Right atrium auricular region (tissue), 2 donors: ENCODE measurements around the gene PIP4K2A. TPM values are rescaled to one million over a fixed set of nuclear protein-coding genes. Genes with fewer than 3 reads are reported as not detected.

Experiments
- DNase-seq: peaks from one replicate; pipeline ENCODE4 v3.0.0-alpha.2; 2019; ENCODE audit warnings: low spot score
- H3K27ac ChIP-seq, 2 donors: fragments of 200-600 bp; sonication (generic); 1 replicate in 1 of 2; 2 replicates in 1 of 2; pipeline ENCODE4 v1.5.1; 2016 to 2019
- H3K27me3 ChIP-seq, 2 donors: fragments of 200-600 bp; sonication (generic); one replicate each; pipeline versions ENCODE4 v1.5.1 to v1.6.0; 2017 to 2019
- H3K36me3 ChIP-seq: fragments of 200-600 bp; sonication (generic); one replicate; pipeline ENCODE4 v1.5.1; 2016
- H3K4me1 ChIP-seq, 2 donors: fragments of 200-600 bp; sonication (generic); one replicate each; pipeline versions ENCODE4 v1.5.1 to v1.6.0; 2017 to 2019
- H3K4me3 ChIP-seq, 2 donors: fragments of 200-600 bp; sonication (generic); 1 replicate in 1 of 2; 2 replicates in 1 of 2; pipeline ENCODE4 v1.5.1; 2017 to 2019; ENCODE audit warnings: mild to moderate bottlenecking in 1 of 2, moderate library complexity in 1 of 2
- H3K9me3 ChIP-seq, 2 donors: fragments of 200-600 bp; sonication (generic); one replicate each; pipeline ENCODE4 v1.5.1; 2019
- total RNA-seq, 2 donors: library from RNA; depleted of rRNA; stranded (reverse); fragments of >200 nt; gene quantifications; one replicate each; pipeline ENCODE4 v1.1.0, GENCODE V29; 2016
- TF ChIP-seq, protein P1 (sequence below), 2 donors: fragments of 200-600 bp; sonication (generic); IDR thresholded peaks; one replicate each; pipeline ENCODE4 v1.5.1; 2019; ENCODE audit warnings: antibody characterized with exemption in 2 of 2

Gene PIP4K2A
- total RNA-seq, 2 donors from 2014 or later = 12.1 to 18.3 TPM

DNA sequence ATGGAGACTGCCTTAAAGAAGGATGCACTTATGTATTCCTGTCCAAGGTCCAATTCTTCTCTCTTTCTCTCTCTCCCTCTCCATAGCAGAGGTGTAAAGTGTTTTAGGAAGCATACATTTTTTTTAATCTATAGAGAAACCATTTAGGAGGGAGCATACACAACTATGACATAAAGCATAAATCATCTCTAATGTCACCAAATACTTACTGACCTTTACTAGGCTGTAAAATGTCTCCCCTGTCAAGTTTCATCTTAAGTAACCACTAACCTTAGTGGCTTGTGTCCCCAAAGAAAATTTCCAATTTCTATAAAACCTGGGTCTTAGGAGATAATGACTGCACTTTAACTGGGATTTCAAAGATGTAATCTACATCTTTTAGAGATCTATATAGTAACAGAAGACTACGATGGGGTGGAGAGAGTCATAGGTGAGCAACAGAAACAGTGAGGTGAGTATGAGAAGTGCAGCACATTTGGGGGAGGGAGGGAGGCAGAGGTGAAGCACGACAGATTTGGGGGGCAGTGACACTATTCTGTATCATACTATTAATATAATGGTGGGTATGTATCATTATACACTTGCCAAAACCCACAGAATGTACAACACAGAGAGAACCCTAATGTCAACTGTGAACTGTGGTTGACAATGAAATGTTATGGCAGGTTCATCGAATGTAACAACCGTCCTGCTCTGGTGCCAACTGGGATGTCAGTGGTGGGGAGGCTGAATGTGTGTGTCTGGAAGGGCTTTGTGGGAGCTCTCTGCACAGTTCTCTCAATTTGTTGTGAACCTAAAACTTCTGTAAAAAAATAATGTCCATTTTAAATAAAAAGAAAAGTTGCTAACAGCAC is 79.5 kb downstream of the PIP4K2A start:
- H3K4me3 ChIP-seq = no peak overlapping the region
- H3K36me3 ChIP-seq = no peaks in the 10 kb centered on the region
- peaks cover 0 to 21% of the 10 kb centered on the region in 2 donors for H3K4me1 ChIP-seq
- H3K9me3 ChIP-seq = no peaks in the 10 kb centered on the region
- no peak overlapping the region for H3K27ac ChIP-seq
- TF ChIP-seq, protein P1, sequence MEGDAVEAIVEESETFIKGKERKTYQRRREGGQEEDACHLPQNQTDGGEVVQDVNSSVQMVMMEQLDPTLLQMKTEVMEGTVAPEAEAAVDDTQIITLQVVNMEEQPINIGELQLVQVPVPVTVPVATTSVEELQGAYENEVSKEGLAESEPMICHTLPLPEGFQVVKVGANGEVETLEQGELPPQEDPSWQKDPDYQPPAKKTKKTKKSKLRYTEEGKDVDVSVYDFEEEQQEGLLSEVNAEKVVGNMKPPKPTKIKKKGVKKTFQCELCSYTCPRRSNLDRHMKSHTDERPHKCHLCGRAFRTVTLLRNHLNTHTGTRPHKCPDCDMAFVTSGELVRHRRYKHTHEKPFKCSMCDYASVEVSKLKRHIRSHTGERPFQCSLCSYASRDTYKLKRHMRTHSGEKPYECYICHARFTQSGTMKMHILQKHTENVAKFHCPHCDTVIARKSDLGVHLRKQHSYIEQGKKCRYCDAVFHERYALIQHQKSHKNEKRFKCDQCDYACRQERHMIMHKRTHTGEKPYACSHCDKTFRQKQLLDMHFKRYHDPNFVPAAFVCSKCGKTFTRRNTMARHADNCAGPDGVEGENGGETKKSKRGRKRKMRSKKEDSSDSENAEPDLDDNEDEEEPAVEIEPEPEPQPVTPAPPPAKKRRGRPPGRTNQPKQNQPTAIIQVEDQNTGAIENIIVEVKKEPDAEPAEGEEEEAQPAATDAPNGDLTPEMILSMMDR (IDR thresholded peaks at IDR 0.05) = no peak
- H3K27me3 ChIP-seq = no peaks in the 10 kb centered on the region
- no peak for DNase-seq

DNA sequence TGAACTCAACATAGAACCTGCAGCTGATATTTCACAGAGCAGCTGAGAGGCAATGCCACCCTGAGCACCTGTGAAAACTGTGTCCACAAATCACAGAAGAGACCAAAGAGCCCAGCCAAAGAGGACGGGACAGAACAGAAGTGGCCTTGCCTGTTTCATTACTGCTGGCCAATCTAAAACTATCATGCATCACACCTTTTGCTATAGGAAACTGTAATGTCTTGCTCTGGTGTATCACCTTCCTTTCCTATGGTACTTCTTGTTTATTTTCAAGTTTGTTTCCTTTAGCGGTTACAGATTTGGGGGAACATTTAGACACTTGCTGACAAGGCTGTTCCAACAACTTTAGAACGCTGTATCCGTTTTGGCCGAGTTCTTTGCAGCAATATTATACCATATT is 80.3 kb downstream of the PIP4K2A start:
- Histone ChIP-seq H3K36me3 (no peaks in the 10 kb centered on the region), H3K9me3 (no peaks in the 10 kb centered on the region), H3K4me3 (no peak overlapping the region), H3K27ac (no peak overlapping the region), H3K4me1 (peaks cover 0 to 22% of the 10 kb centered on the region in 2 donors), H3K27me3 (no peaks in the 10 kb centered on the region)
- TF ChIP-seq, protein P1 (IDR thresholded peaks at IDR 0.05) = no peak
- DNase-seq = no peak

DNA sequence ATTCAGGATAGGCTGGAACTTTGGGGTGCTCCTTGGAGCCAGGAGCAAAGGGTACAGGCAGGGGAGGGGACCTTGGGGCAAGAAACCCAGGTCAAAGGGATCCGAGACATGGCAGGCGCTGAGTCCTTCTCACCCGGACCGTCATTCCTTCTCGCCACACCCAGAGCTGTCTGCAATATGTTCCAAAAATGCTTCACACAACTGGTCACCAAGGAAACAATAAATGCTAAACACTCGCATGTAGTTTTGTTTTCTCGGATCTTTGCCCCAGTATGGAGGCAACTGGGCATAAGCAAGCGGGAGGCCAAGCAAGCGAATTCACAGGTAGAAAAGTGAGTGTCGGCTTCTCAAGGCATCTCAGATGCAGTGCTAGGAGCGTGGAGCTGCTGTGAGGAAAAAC is 80.8 kb downstream of the PIP4K2A start:
- no peak for DNase-seq
- H3K4me1 ChIP-seq = peaks cover 0 to 22% of the 10 kb centered on the region in 2 donors
- no peaks in the 10 kb centered on the region for H3K9me3 ChIP-seq
- no peaks in the 10 kb centered on the region for H3K27me3 ChIP-seq
- H3K36me3 ChIP-seq = no peaks in the 10 kb centered on the region
- no peak overlapping the region for H3K4me3 ChIP-seq
- no peak overlapping the region for H3K27ac ChIP-seq
- TF ChIP-seq, protein P1 (IDR thresholded peaks at IDR 0.05) = no peak

DNA sequence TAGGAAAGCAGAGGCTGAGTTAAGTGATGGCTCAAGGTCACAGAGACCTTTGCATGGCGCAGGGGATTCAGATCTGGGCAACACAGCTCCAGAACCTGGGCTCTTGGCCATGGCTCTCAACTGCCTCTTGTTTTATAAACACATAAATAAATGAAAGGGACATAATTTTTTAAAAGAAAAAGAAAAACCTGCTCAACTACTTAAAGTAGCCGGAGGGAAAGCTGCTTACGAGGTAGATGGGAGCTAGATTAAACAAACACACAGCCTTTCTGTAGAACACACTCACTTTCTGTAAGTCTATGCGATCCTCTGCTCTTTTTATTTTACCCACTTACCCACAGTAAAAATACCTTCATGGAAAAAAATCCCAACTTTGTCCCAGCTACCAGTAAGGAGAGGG is 81.3 kb downstream of the PIP4K2A start:
- H3K4me3 ChIP-seq = no peak overlapping the region
- TF ChIP-seq, protein P1 (IDR thresholded peaks at IDR 0.05) = no peak
- no peak overlapping the region for H3K27ac ChIP-seq
- no peaks in the 10 kb centered on the region for H3K36me3 ChIP-seq
- no peak for DNase-seq
- H3K9me3 ChIP-seq = no peaks in the 10 kb centered on the region
- H3K27me3 ChIP-seq = no peaks in the 10 kb centered on the region
- peaks cover 0 to 22% of the 10 kb centered on the region in 2 donors for H3K4me1 ChIP-seq

DNA sequence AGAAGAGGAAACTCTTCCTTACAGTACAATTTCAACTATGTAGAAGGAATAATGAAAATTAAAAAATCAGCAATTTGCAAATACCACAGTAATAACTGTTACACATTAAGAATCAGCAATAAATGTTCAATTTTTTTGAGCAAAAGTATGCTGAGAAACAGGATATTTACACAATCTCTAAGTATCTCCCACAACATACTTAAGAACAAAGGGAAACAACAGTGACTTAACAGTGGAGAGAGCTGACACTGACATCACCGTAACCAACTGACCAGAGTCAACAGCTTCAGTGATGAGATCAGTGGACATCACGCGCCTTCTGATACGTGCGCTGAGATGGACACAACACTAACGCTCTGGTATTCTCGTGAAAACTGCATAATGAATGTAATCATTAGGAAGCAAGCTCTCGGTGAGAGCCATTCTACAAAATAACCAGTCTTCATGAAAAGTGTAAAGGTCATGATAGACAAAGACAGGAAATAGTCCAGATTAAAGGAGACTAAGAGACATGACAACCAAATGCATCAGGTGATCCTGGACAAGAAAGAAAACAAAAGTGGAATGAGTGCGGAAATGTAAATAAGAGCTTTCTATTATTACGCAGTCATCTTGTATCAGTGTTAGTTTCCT is 82.6 kb downstream of the PIP4K2A start:
- no peaks in the 10 kb centered on the region for H3K36me3 ChIP-seq
- no peaks in the 10 kb centered on the region for H3K27me3 ChIP-seq
- DNase-seq = no peak
- H3K27ac ChIP-seq = no peak overlapping the region
- H3K9me3 ChIP-seq = no peaks in the 10 kb centered on the region
- TF ChIP-seq, protein P1 (IDR thresholded peaks at IDR 0.05) = no peak
- H3K4me1 ChIP-seq = peaks cover 0 to 22% of the 10 kb centered on the region in 2 donors
- no peak overlapping the region for H3K4me3 ChIP-seq
